ENCODE data around the gene RAD21L1. TPM values are rescaled to one million over a fixed set of nuclear protein-coding genes. Genes with fewer than 3 reads are reported as not detected.

Gene RAD21L1
- total RNA-seq, 2 donors from 2014 or later: 1.4 TPM; not detected in 1

DNA sequence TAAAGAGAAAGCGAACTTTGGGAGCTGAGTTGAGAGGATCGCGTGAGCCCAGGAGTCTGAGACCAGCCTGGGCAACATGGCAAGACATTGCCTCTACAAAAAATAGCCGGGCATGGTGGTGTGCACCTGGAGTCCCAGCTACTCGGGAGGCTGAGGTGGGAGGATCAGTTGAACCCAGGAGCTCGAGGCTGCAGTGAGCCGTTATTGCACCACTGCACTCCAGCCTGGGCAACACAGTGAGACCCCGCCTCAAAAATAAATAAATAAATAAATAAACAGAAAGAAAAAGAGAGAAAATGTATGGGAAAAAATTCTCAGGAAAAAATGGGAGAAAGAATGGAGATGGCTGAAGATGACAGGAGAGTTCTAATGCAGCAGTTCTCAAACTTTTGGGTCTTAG, 20.0 kb upstream of the RAD21L1 start:
- DNase-seq: no peak
- TF ChIP-seq, protein P1, sequence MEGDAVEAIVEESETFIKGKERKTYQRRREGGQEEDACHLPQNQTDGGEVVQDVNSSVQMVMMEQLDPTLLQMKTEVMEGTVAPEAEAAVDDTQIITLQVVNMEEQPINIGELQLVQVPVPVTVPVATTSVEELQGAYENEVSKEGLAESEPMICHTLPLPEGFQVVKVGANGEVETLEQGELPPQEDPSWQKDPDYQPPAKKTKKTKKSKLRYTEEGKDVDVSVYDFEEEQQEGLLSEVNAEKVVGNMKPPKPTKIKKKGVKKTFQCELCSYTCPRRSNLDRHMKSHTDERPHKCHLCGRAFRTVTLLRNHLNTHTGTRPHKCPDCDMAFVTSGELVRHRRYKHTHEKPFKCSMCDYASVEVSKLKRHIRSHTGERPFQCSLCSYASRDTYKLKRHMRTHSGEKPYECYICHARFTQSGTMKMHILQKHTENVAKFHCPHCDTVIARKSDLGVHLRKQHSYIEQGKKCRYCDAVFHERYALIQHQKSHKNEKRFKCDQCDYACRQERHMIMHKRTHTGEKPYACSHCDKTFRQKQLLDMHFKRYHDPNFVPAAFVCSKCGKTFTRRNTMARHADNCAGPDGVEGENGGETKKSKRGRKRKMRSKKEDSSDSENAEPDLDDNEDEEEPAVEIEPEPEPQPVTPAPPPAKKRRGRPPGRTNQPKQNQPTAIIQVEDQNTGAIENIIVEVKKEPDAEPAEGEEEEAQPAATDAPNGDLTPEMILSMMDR (conservative IDR thresholded peaks at IDR 0.05): no peak
- Mint-ChIP-seq H3K9me3 (no peaks in the 10 kb centered on the region), H3K27me3 (ENCODE audit: insufficient read depth) (peaks cover 22% of the 10 kb centered on the region), H3K4me1 (no peaks in the 10 kb centered on the region), H3K4me3 (no peak overlapping the region), H3K36me3 (ENCODE audit: low read depth) (no peaks in the 10 kb centered on the region), H3K27ac (no peak overlapping the region)
- Histone ChIP-seq H3K9me3 (ENCODE audit: control insufficient read depth, low read length) (no peaks in the 10 kb centered on the region), H3K27me3 (ENCODE audit: control insufficient read depth, insufficient read depth, low read length, poor library complexity, severe bottlenecking) (peaks cover 32% of the 10 kb centered on the region), H3K4me3 (ENCODE audit: low read length) (no peak overlapping the region), H3K9ac (ENCODE audit: extremely low read depth, low read length, poor library complexity, severe bottlenecking) (no peak overlapping the region), H3K4me1 (ENCODE audit: control insufficient read depth, insufficient read depth, low read length) (no peaks in the 10 kb centered on the region), H3K27ac (ENCODE audit: low read depth, low read length) (no peak overlapping the region), H3K36me3 (ENCODE audit: control insufficient read depth, insufficient read depth, low read length) (no peaks in the 10 kb centered on the region)
- 93 to 100% methylated on average over 4 to 6 of the region's 8 CpGs for WGBS, 2 experiments (ENCODE audit: insufficient coverage in 1 of 2, insufficient read length in 1 of 2)

DNA sequence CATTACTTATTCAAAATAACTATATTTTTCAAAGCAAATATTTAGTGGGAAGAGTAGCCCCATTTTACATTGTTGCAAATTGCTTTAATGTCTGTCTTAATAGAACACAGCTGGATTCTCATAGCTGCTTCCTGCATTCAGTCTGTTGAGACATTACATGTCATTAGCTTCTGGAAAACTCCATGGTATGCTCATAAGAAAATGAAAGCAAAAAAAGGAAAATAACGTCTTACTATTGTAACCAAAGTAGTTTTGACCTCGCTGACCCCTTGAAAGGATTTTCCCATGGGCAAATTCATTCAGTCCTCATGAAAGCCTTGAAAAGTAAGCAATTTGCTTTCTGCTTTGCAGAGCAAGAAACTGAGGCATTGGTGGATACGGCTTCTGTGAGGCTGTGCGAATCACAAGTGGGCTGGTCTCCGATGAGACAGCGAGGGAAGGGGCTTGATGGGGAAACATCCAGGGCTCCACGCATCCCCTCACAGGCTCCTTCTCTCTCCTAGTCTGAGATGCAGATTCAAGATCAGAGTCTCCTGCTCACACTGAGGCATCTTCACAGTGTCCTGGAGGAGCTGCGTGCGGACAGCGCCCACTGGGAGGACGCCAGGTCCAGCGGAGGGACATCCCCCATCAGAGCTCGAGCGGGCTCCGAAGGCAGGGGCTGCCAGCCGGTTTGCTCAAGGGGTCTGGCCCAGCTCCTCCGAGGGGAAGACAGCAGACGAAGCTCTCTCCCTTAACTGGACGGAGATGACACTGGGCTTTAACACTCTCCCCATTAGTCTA, 19.3 kb upstream of the RAD21L1 start:
- no peak overlapping the region for H3K4me3 Mint-ChIP-seq
- TF ChIP-seq, protein P1 (conservative IDR thresholded peaks at IDR 0.05): no peak
- no peaks in the 10 kb centered on the region for H3K9me3 Mint-ChIP-seq
- H3K27me3 ChIP-seq (ENCODE audit: control insufficient read depth, insufficient read depth, low read length, poor library complexity, severe bottlenecking): peaks cover 39% of the 10 kb centered on the region
- no peaks in the 10 kb centered on the region for H3K36me3 Mint-ChIP-seq (ENCODE audit: low read depth)
- no peak overlapping the region for H3K4me3 ChIP-seq (ENCODE audit: low read length)
- H3K27me3 Mint-ChIP-seq (ENCODE audit: insufficient read depth): peaks cover 28% of the 10 kb centered on the region
- WGBS, 2 experiments (ENCODE audit: insufficient coverage in 1 of 2, insufficient read length in 1 of 2): 89 to 91% methylated on average over 16 to 19 of the region's 19 CpGs
- no peak overlapping the region for H3K9ac ChIP-seq (ENCODE audit: extremely low read depth, low read length, poor library complexity, severe bottlenecking)
- H3K27ac ChIP-seq (ENCODE audit: low read depth, low read length): no peak overlapping the region
- no peaks in the 10 kb centered on the region for H3K4me1 ChIP-seq (ENCODE audit: control insufficient read depth, insufficient read depth, low read length)
- no peaks in the 10 kb centered on the region for H3K36me3 ChIP-seq (ENCODE audit: control insufficient read depth, insufficient read depth, low read length)
- H3K27ac Mint-ChIP-seq: no peak overlapping the region
- H3K4me1 Mint-ChIP-seq: no peaks in the 10 kb centered on the region
- no peaks in the 10 kb centered on the region for H3K9me3 ChIP-seq (ENCODE audit: control insufficient read depth, low read length)
- DNase-seq: no peak

DNA sequence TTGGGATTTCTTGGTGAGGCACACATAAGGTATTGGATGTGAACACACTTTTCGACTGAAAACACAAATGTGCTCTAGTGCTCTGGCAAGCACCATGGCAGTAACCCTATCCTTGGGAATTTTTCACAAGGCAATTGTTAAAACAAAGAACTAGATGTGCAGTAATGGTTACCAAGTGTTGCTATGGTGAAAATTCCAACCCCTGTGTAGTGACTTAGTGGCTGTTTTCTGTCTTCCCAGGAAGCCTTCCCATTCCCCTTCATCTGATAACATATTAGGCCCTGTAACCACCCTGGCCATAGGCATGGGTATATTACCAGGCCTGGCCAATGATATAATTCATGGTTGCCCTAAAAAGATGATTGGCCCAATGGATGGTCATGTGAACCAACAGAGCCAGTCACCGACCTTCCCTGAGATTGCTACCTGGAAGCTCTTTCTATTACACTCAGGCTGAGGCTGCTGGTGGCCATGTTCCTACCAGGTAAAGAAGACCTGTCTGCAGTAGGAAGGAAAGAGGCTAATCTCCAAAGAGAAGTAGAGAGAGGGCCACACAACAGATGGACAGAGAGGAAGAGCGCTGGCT, 18.5 kb upstream of the RAD21L1 start:
- Mint-ChIP-seq H3K4me1 (peaks cover 3% of the 10 kb centered on the region), H3K27ac (no peak overlapping the region), H3K4me3 (no peak overlapping the region), H3K27me3 (ENCODE audit: insufficient read depth) (peaks cover 33% of the 10 kb centered on the region), H3K36me3 (ENCODE audit: low read depth) (no peaks in the 10 kb centered on the region), H3K9me3 (no peaks in the 10 kb centered on the region)
- WGBS, 2 experiments (ENCODE audit: insufficient coverage in 1 of 2, insufficient read length in 1 of 2): 90 to 96% methylated on average over 2 to 3 of the region's 3 CpGs
- no peak overlapping the region for H3K4me3 ChIP-seq (ENCODE audit: low read length)
- TF ChIP-seq, protein P1 (conservative IDR thresholded peaks at IDR 0.05): no peak
- no peak for DNase-seq
- H3K9me3 ChIP-seq (ENCODE audit: control insufficient read depth, low read length): no peaks in the 10 kb centered on the region
- H3K9ac ChIP-seq (ENCODE audit: extremely low read depth, low read length, poor library complexity, severe bottlenecking): no peak overlapping the region
- H3K36me3 ChIP-seq (ENCODE audit: control insufficient read depth, insufficient read depth, low read length): no peaks in the 10 kb centered on the region
- no peak overlapping the region for H3K27ac ChIP-seq (ENCODE audit: low read depth, low read length)
- H3K4me1 ChIP-seq (ENCODE audit: control insufficient read depth, insufficient read depth, low read length): peaks cover 3% of the 10 kb centered on the region
- H3K27me3 ChIP-seq (ENCODE audit: control insufficient read depth, insufficient read depth, low read length, poor library complexity, severe bottlenecking): peaks cover 45% of the 10 kb centered on the region

Measured in endodermal cell (in vitro differentiated cells).